ENCODE data around the gene NXPH4.
A peak's percentile ranks its signal among the peaks of the same experiment; 100 is the strongest.

Gene NXPH4

GRCh38 chr12:57235017-57235727 is 18.6 kb downstream of the NXPH4 start:
- TF ChIP-seq CTCF (conservative IDR thresholded peaks at IDR 0.05) (no peak), ZFX (IDR thresholded peaks at IDR 0.05) (no peak)
- H3K27ac ChIP-seq: peak overlapping the region; percentile 6; the same call in 1 of the 2 replicates

- TF ChIP-seq CTCF (conservative IDR thresholded peaks at IDR 0.05) (no peak), ZFX (IDR thresholded peaks at IDR 0.05) (no peak)
- H3K27ac ChIP-seq: peak overlapping the region; percentile 6; the same call in 1 of the 2 replicates
Measured at GRCh38 chr12:57235728-57236131, 19.1 kb downstream of the NXPH4 start.

- TF ChIP-seq CTCF (conservative IDR thresholded peaks at IDR 0.05) (no peak), ZFX (IDR thresholded peaks at IDR 0.05) (no peak)
- H3K27ac ChIP-seq: no peak overlapping the region
Measured at GRCh38 chr12:57236201-57236924, 19.8 kb downstream of the NXPH4 start.

- no peak for TF ChIP-seq ZFX (IDR thresholded peaks at IDR 0.05)
- TF ChIP-seq CTCF (conservative IDR thresholded peaks at IDR 0.05): no peak
- no peak overlapping the region for H3K27ac ChIP-seq
Measured at GRCh38 chr12:57236925-57237595, 20.5 kb downstream of the NXPH4 start.

- H3K27ac ChIP-seq: no peak overlapping the region
Measured at GRCh38 chr12:57237596-57237931, 21.0 kb downstream of the NXPH4 start.

GRCh38 chr12:57237932-57238853 is 21.6 kb downstream of the NXPH4 start:
- TF ChIP-seq CTCF (conservative IDR thresholded peaks at IDR 0.05) (no peak), ZFX (IDR thresholded peaks at IDR 0.05) (no peak)
- H3K27ac ChIP-seq: no peak overlapping the region

More at GRCh38 chr12:57237596-57237931, 21.0 kb downstream of the NXPH4 start:
- no peak for TF ChIP-seq CTCF (conservative IDR thresholded peaks at IDR 0.05)
- TF ChIP-seq ZFX (IDR thresholded peaks at IDR 0.05): no peak
